ENCODE measurements around the gene EPB41L5. TPM values are rescaled to one million over a fixed set of nuclear protein-coding genes. Genes with fewer than 3 reads are reported as not detected.

Gene EPB41L5
- total RNA-seq, 1 experiment from 2014 or later: 25.4 TPM

DNA sequence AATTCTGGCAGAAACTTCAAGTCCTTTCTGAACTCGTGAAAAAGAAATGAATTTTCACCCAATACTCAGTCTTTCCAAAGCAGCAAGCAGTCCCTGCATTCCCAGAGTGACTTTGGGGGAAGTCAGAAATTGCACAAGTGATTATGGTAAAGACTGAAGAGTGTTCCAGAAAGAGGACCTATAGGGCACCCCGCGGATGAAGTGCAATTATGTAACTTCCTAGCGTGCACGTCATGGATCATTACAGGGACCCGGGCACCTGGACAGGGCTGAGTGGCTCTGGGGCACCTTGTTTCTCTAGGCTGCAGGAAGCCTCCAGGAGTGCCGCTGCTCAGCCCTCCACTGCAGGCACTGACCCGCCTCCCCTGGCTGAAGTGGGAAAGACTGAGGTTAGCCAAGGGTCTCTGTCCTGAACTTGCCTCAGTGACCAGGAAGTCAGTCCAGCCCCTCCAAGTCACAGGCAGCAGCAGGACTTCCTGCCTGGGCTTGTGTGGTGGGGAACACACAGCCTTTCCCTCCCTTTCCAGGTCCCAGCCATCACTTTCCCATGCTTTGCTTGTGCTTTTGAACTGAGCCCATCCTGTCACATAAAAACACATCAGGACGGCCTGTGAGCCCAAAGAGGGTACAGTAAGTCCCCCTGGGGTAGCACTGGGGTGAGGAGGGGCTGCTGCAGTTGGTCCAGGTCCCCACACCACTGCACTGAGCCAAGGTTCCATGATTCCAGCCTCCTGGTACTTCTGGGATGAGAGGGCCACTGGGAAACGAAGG is 190.6 kb downstream of the EPB41L5 start:
- no peak overlapping the region for H3K4me3 ChIP-seq (ENCODE audit: insufficient read depth, low read depth, low read length)
- no peak for DNase-seq
- no peaks in the 10 kb centered on the region for H3K36me3 ChIP-seq (replicated peaks; ENCODE audit: control insufficient read depth, insufficient read depth, low read length)
- H3K27me3 ChIP-seq (ENCODE audit: control insufficient read depth, insufficient read depth, low read length): no peaks in the 10 kb centered on the region

DNA sequence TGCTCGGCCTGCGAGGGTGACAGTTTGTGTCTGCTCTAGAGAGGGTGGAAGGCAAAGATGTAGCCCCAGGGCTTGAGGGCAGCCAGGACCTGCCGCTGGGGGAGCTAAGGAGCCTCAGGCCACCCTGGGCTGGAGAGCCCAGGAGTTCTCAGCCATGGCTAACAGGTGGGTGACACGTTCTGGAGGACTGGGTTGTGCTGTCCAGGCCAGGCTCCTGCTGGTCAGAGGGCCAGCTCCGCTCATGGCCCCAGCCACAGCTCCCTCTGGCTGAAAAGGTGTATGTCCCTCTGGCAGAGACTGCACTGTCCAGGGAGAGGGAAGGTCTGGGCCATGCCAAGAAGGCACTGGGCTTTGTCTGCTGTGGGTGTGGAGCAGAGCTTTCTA is 191.1 kb downstream of the EPB41L5 start:
- Histone ChIP-seq H3K4me3 (ENCODE audit: insufficient read depth, low read depth, low read length) (no peak overlapping the region), H3K27me3 (ENCODE audit: control insufficient read depth, insufficient read depth, low read length) (no peaks in the 10 kb centered on the region), H3K36me3 (replicated peaks; ENCODE audit: control insufficient read depth, insufficient read depth, low read length) (no peaks in the 10 kb centered on the region)
- no peak for DNase-seq

- Histone ChIP-seq H3K36me3 (replicated peaks; ENCODE audit: control insufficient read depth, insufficient read depth, low read length) (no peaks in the 10 kb centered on the region), H3K27me3 (ENCODE audit: control insufficient read depth, insufficient read depth, low read length) (no peaks in the 10 kb centered on the region), H3K4me3 (ENCODE audit: insufficient read depth, low read depth, low read length) (no peak overlapping the region)
- no peak for DNase-seq
Measured at GRCh38 chr2:120204417-120204816, 191.5 kb downstream of the EPB41L5 start.

DNA sequence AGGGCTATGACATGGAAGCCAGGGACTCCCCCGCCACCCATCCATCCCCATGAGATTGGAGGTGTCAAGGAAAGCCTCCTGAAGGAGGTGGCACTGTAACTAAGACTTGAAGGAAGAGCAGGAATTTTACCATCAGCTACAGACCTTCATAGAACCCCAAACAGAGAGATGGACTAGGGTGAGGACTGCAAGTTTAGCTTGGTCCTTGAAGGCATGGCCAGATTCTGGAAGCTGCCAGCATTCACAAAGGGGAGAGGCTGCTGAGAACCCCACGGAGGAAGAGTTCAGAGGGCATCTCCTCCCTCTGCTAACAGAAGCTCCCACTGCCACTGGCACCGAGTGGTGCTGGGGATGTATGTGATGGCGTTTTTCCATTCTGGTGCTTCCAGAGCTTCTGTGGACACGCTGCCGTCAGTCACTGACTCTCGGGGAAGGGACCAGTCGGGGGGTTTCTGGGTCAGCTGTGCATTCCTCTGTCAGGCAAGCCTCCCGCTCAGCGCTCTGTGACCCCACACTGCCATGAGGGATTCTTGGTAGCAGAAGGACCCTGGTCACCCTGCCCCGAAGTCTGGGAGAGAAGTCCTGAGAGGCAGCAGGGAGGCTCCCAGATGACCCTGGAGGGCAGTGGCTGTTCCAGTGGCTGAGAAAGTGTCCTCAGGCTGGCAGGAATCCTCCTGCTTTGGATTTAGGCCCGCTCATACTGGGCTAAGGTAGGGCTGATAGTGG is 192.2 kb downstream of the EPB41L5 start:
- H3K4me3 ChIP-seq (ENCODE audit: insufficient read depth, low read depth, low read length): no peak overlapping the region
- no peak for DNase-seq
- H3K36me3 ChIP-seq (replicated peaks; ENCODE audit: control insufficient read depth, insufficient read depth, low read length): no peaks in the 10 kb centered on the region
- H3K27me3 ChIP-seq (ENCODE audit: control insufficient read depth, insufficient read depth, low read length): no peaks in the 10 kb centered on the region

DNA sequence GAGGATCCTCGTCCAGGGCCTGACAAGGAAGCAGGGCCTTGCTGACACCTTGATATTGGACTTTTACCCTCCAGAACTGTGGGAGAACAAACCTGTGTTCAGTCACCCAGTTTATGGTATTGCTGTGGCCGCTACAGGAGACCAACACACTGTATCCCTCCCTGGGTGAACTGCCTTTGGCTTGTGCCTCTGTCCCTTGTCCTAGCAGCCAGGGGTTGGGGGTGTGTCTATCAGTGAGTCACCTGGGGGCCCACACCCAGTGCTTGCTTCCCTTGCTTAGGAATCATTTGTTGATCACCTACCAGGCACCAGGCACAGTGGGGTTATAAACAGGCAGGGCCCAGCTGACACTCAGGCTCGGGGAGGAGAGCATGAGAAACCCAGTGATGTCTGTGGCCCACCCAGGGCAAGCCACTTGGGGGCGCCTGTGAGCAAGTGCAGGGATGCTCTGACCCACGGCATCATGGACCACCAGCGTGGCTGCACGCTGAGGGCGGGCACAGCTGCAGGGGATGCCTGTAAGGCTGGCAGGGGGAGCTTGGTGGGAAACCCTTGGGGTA is 193.2 kb downstream of the EPB41L5 start:
- no peaks in the 10 kb centered on the region for H3K36me3 ChIP-seq (replicated peaks; ENCODE audit: control insufficient read depth, insufficient read depth, low read length)
- H3K27me3 ChIP-seq (ENCODE audit: control insufficient read depth, insufficient read depth, low read length): no peaks in the 10 kb centered on the region
- peak; percentile 89 for DNase-seq
- no peak overlapping the region for H3K4me3 ChIP-seq (ENCODE audit: insufficient read depth, low read depth, low read length)

GRCh38 chr2:120208381-120209353 is 195.8 kb downstream of the EPB41L5 start:
- peak; percentile 27 for DNase-seq
- Histone ChIP-seq H3K27me3 (ENCODE audit: control insufficient read depth, insufficient read depth, low read length) (no peaks in the 10 kb centered on the region), H3K36me3 (replicated peaks; ENCODE audit: control insufficient read depth, insufficient read depth, low read length) (no peaks in the 10 kb centered on the region), H3K4me3 (ENCODE audit: insufficient read depth, low read depth, low read length) (no peak overlapping the region)

GRCh38 chr2:120209427-120210269 is 196.8 kb downstream of the EPB41L5 start:
- H3K4me3 ChIP-seq (ENCODE audit: insufficient read depth, low read depth, low read length): no peak overlapping the region
- DNase-seq: no peak
- no peaks in the 10 kb centered on the region for H3K36me3 ChIP-seq (replicated peaks; ENCODE audit: control insufficient read depth, insufficient read depth, low read length)
- H3K27me3 ChIP-seq (ENCODE audit: control insufficient read depth, insufficient read depth, low read length): no peaks in the 10 kb centered on the region

- Histone ChIP-seq H3K36me3 (replicated peaks; ENCODE audit: control insufficient read depth, insufficient read depth, low read length) (no peaks in the 10 kb centered on the region), H3K27me3 (ENCODE audit: control insufficient read depth, insufficient read depth, low read length) (no peaks in the 10 kb centered on the region), H3K4me3 (ENCODE audit: insufficient read depth, low read depth, low read length) (no peak overlapping the region)
- DNase-seq: peak; percentile 18
Measured at GRCh38 chr2:120210270-120210693, 197.4 kb downstream of the EPB41L5 start.

GRCh38 chr2:120218181-120218580 is 205.3 kb downstream of the EPB41L5 start:
- DNase-seq: peak; percentile 21
- peaks cover 8% of the 10 kb centered on the region for H3K27me3 ChIP-seq (ENCODE audit: control insufficient read depth, insufficient read depth, low read length)
- no peak overlapping the region for H3K4me3 ChIP-seq (ENCODE audit: insufficient read depth, low read depth, low read length)
- no peaks in the 10 kb centered on the region for H3K36me3 ChIP-seq (replicated peaks; ENCODE audit: control insufficient read depth, insufficient read depth, low read length)

- no peaks in the 10 kb centered on the region for H3K36me3 ChIP-seq (replicated peaks; ENCODE audit: control insufficient read depth, insufficient read depth, low read length)
- peaks cover 17% of the 10 kb centered on the region for H3K27me3 ChIP-seq (ENCODE audit: control insufficient read depth, insufficient read depth, low read length)
- peak; percentile 6 for DNase-seq
- H3K4me3 ChIP-seq (ENCODE audit: insufficient read depth, low read depth, low read length): no peak overlapping the region
Measured at GRCh38 chr2:120219291-120219690, 206.4 kb downstream of the EPB41L5 start.

GRCh38 chr2:120219766-120220165 is 206.9 kb downstream of the EPB41L5 start:
- H3K36me3 ChIP-seq (replicated peaks; ENCODE audit: control insufficient read depth, insufficient read depth, low read length): no peaks in the 10 kb centered on the region
- peaks cover 19% of the 10 kb centered on the region for H3K27me3 ChIP-seq (ENCODE audit: control insufficient read depth, insufficient read depth, low read length)
- no peak overlapping the region for H3K4me3 ChIP-seq (ENCODE audit: insufficient read depth, low read depth, low read length)
- DNase-seq: peak; percentile 7

- peaks cover 21% of the 10 kb centered on the region for H3K27me3 ChIP-seq (ENCODE audit: control insufficient read depth, insufficient read depth, low read length)
- no peaks in the 10 kb centered on the region for H3K36me3 ChIP-seq (replicated peaks; ENCODE audit: control insufficient read depth, insufficient read depth, low read length)
- DNase-seq: peak; percentile 9
- no peak overlapping the region for H3K4me3 ChIP-seq (ENCODE audit: insufficient read depth, low read depth, low read length)
Measured at GRCh38 chr2:120220756-120221155, 207.9 kb downstream of the EPB41L5 start.

- H3K27me3 ChIP-seq (ENCODE audit: control insufficient read depth, insufficient read depth, low read length): peaks cover 21% of the 10 kb centered on the region
- H3K4me3 ChIP-seq (ENCODE audit: insufficient read depth, low read depth, low read length): no peak overlapping the region
- peak; percentile 11 for DNase-seq
- no peaks in the 10 kb centered on the region for H3K36me3 ChIP-seq (replicated peaks; ENCODE audit: control insufficient read depth, insufficient read depth, low read length)
Measured at GRCh38 chr2:120221616-120222015, 208.7 kb downstream of the EPB41L5 start.
